Measurements from ENCODE around the gene ZFP36L1.

Gene ZFP36L1

GRCh38 chr14:68772761-68773381 is 20.0 kb downstream of the ZFP36L1 start:
- H3K4me3 ChIP-seq: no peak overlapping the region
- H3K4me1 ChIP-seq: peaks cover 0 to 8% (median 2%) of the 10 kb centered on the region in 4 donors
- no peaks in the 10 kb centered on the region for H3K27me3 ChIP-seq
- no peak for TF ChIP-seq CTCF (IDR thresholded peaks at IDR 0.05)
- H3K27ac ChIP-seq: no peak overlapping the region
- H3K9me3 ChIP-seq: no peaks in the 10 kb centered on the region
- peak in 1 of 2 donors; percentile 12 for DNase-seq
- no peaks in the 10 kb centered on the region for H3K36me3 ChIP-seq
- intact Hi-C loops (cut with DNase I; ENCODE audit: low total_unique reads): no loop called here

GRCh38 chr14:68771631-68772030 is 21.2 kb downstream of the ZFP36L1 start:
- intact Hi-C loops (cut with DNase I; ENCODE audit: low total_unique reads): no loop called here
- no peaks in the 10 kb centered on the region for H3K27me3 ChIP-seq
- no peak for TF ChIP-seq CTCF (IDR thresholded peaks at IDR 0.05)
- peak in 1 of 2 donors; percentile 49 for DNase-seq
- peaks cover 0 to 8% (median 2%) of the 10 kb centered on the region in 4 donors for H3K4me1 ChIP-seq
- H3K9me3 ChIP-seq: no peaks in the 10 kb centered on the region
- H3K4me3 ChIP-seq: no peak overlapping the region
- no peaks in the 10 kb centered on the region for H3K36me3 ChIP-seq
- no peak overlapping the region for H3K27ac ChIP-seq

- Histone ChIP-seq H3K36me3 (no peaks in the 10 kb centered on the region), H3K9me3 (no peaks in the 10 kb centered on the region), H3K4me3 (no peak overlapping the region), H3K4me1 (peaks cover 0 to 8% (median 2%) of the 10 kb centered on the region in 4 donors), H3K27me3 (no peaks in the 10 kb centered on the region), H3K27ac (no peak overlapping the region)
- intact Hi-C loops (cut with DNase I; ENCODE audit: low total_unique reads): no loop called here
- peak in 1 of 2 donors; percentile 51 for DNase-seq
- no peak for TF ChIP-seq CTCF (IDR thresholded peaks at IDR 0.05)
These were observed 22.1 kb downstream of the ZFP36L1 start for GRCh38 chr14:68770553-68771286.

- no peaks in the 10 kb centered on the region for H3K9me3 ChIP-seq
- no peak overlapping the region for H3K27ac ChIP-seq
- no peak overlapping the region for H3K4me3 ChIP-seq
- no peaks in the 10 kb centered on the region for H3K36me3 ChIP-seq
- intact Hi-C loops (cut with DNase I; ENCODE audit: low total_unique reads): no loop called here
- H3K27me3 ChIP-seq: no peaks in the 10 kb centered on the region
- DNase-seq: peak in 1 of 2 donors; percentile 51
- H3K4me1 ChIP-seq: peaks cover 0 to 5% (median 2%) of the 10 kb centered on the region in 4 donors
- TF ChIP-seq CTCF (IDR thresholded peaks at IDR 0.05): no peak
These were observed 22.8 kb downstream of the ZFP36L1 start for GRCh38 chr14:68770051-68770450.

GRCh38 chr14:68768316-68768715 is 24.6 kb downstream of the ZFP36L1 start:
- Histone ChIP-seq H3K4me1 (peaks cover 0 to 6% (median 1%) of the 10 kb centered on the region in 4 donors), H3K4me3 (no peak overlapping the region), H3K27me3 (no peaks in the 10 kb centered on the region), H3K9me3 (no peaks in the 10 kb centered on the region), H3K27ac (no peak overlapping the region), H3K36me3 (no peaks in the 10 kb centered on the region)
- TF ChIP-seq CTCF (IDR thresholded peaks at IDR 0.05): no peak
- intact Hi-C loops (cut with DNase I; ENCODE audit: low total_unique reads): loop anchor here (5.0 kb wide), 1 partner anchor 61 kb away; no protein-coding TSS in a partner anchor
- DNase-seq: peak; percentile 15 to 52
